WTC11 (cell line): ENCODE results near the gene GXYLT2. TPM values are rescaled to one million over a fixed set of nuclear protein-coding genes. Genes with fewer than 3 reads are reported as not detected.

Experiments used
- ATAC-seq: fragments of 200-7000 bp; cut with Tn5 transposase; 2 replicates; pipeline ENCODE4 v1.10.0; 2021; ENCODE audit warnings: mild to moderate bottlenecking, moderate library complexity
- CTCF ChIA-PET: fragments of 300-600 bp; sonication (Branson Sonifier 250); formaldehyde crosslinking; loops from one replicate; lab custom pipeline; 2021; ENCODE audit warnings: antibody characterized with exemption; lab: Charles Lee
- POLR2A ChIA-PET: fragments of 350-600 bp; sonication (Branson Sonifier 250); formaldehyde crosslinking; loops from one replicate; lab custom pipeline; 2021; ENCODE audit warnings: antibody characterized with exemption; lab: Charles Lee
- DNase-seq: peaks from one replicate; pipeline ENCODE4 v3.0.0; 2021; ENCODE audit warnings: low spot score
- H3K27ac Mint-ChIP-seq: 2 replicates; pipeline ENCODE4 v1.8.0; 2021; ENCODE audit warnings: mixed read lengths
- H3K27me3 Mint-ChIP-seq: 2 replicates; pipeline ENCODE4 v1.8.0; 2021; ENCODE audit warnings: low read depth, mild to moderate bottlenecking, moderate library complexity, mixed read lengths
- H3K36me3 Mint-ChIP-seq: 2 replicates; pipeline ENCODE4 v1.8.0; 2021; ENCODE audit warnings: mixed read lengths
- H3K4me1 Mint-ChIP-seq: 2 replicates; pipeline ENCODE4 v1.8.0; 2022; ENCODE audit warnings: mixed read lengths
- H3K4me3 Mint-ChIP-seq: 2 replicates; pipeline ENCODE4 v1.8.0; 2021; ENCODE audit warnings: mild to moderate bottlenecking, moderate library complexity, mixed read lengths
- H3K9me3 Mint-ChIP-seq: 2 replicates; pipeline ENCODE4 v1.8.0; 2021; ENCODE audit warnings: mixed read lengths
- AFF4 ChIP-seq: sonication (generic); formaldehyde crosslinking; IDR thresholded peaks from 2 replicates; pipeline ENCODE4 v1.8.1; 2023; ENCODE audit warnings: mild to moderate bottlenecking, missing genetic modification reagents, borderline replicate concordance
- AR ChIP-seq: fragments of 250-450 bp; sonication (Bioruptor Pico); IDR thresholded peaks from 2 replicates; pipeline ENCODE4 v1.9.0; 2021; ENCODE audit warnings: mild to moderate bottlenecking
- ATF1 ChIP-seq: sonication (generic); formaldehyde crosslinking; IDR thresholded peaks from 2 replicates; pipeline ENCODE4 v1.8.1; 2023; ENCODE audit warnings: mild to moderate bottlenecking, moderate library complexity, missing genetic modification reagents
- CBFB ChIP-seq: sonication (generic); formaldehyde crosslinking; IDR thresholded peaks from 2 replicates; pipeline ENCODE4 v1.8.1; 2022; ENCODE audit warnings: mild to moderate bottlenecking, low read depth, missing genetic modification reagents
- CTCF ChIP-seq: fragments of 200-600 bp; IDR thresholded peaks from 2 replicates; pipeline ENCODE4 v1.8.0; 2022; ENCODE audit warnings: antibody characterized with exemption
- EMX1 ChIP-seq: fragments of 250-450 bp; sonication (Bioruptor Pico); IDR thresholded peaks from 2 replicates; pipeline ENCODE4 v1.8.0; 2021; ENCODE audit warnings: mild to moderate bottlenecking
- ERG ChIP-seq: fragments of 250-450 bp; sonication (Bioruptor Pico); IDR thresholded peaks from 2 replicates; pipeline ENCODE4 v1.8.0; 2021; ENCODE audit warnings: mild to moderate bottlenecking
- ESRRA ChIP-seq: sonication (generic); formaldehyde crosslinking; IDR thresholded peaks from 2 replicates; pipeline ENCODE4 v1.8.1; 2022; ENCODE audit warnings: mild to moderate bottlenecking, missing genetic modification reagents, borderline replicate concordance
- FOXK1 ChIP-seq: sonication (generic); formaldehyde crosslinking; IDR thresholded peaks from 2 replicates; pipeline ENCODE4 v1.8.0; 2022; ENCODE audit warnings: mild to moderate bottlenecking, moderate library complexity, missing genetic modification reagents
- GABPB1 ChIP-seq: sonication (generic); formaldehyde crosslinking; IDR thresholded peaks from 2 replicates; pipeline ENCODE4 v1.8.1; 2023; ENCODE audit warnings: mild to moderate bottlenecking, missing genetic modification reagents
- GRHL2 ChIP-seq: fragments of 250-450 bp; sonication (Bioruptor Pico); IDR thresholded peaks from 2 replicates; pipeline ENCODE4 v1.8.0; 2022; ENCODE audit warnings: mild to moderate bottlenecking, moderate library complexity; ENCODE audit not compliant: insufficient replicate concordance, severe bottlenecking
- JAZF1 ChIP-seq: fragments of 250-450 bp; sonication (Bioruptor Pico); IDR thresholded peaks from 2 replicates; pipeline ENCODE4 v1.9.0; 2021; ENCODE audit warnings: moderate library complexity, mild to moderate bottlenecking, inconsistent platforms
- NFATC4 ChIP-seq: fragments of 250-450 bp; sonication (Bioruptor Pico); IDR thresholded peaks from 2 replicates; pipeline ENCODE4 v1.9.0; 2021; ENCODE audit warnings: mild to moderate bottlenecking
- SP1 ChIP-seq: sonication (generic); formaldehyde crosslinking; conservative IDR thresholded peaks from 2 replicates; pipeline ENCODE4 v1.8.1; 2022; ENCODE audit warnings: missing genetic modification reagents
- TEAD1 ChIP-seq: sonication (generic); formaldehyde crosslinking; IDR thresholded peaks from 2 replicates; pipeline ENCODE4 v1.8.0; 2022; ENCODE audit warnings: mild to moderate bottlenecking, missing genetic modification reagents
- ZMAT4 ChIP-seq: fragments of 250-450 bp; sonication (Bioruptor Pico); IDR thresholded peaks from 2 replicates; pipeline ENCODE4 v1.9.0; 2021; ENCODE audit warnings: mild to moderate bottlenecking
- ZNF219 ChIP-seq: sonication (generic); formaldehyde crosslinking; IDR thresholded peaks from 2 replicates; pipeline ENCODE4 v1.8.0; 2023; ENCODE audit warnings: missing genetic modification reagents, mild to moderate bottlenecking, borderline replicate concordance
- ZNF263 ChIP-seq: sonication (generic); formaldehyde crosslinking; IDR thresholded peaks from 2 replicates; pipeline ENCODE4 v1.8.1; 2022; ENCODE audit warnings: low read depth, mild to moderate bottlenecking, moderate library complexity, missing genetic modification reagents
- ZNF425 ChIP-seq: fragments of 250-450 bp; sonication (Bioruptor Pico); conservative IDR thresholded peaks from 2 replicates; pipeline ENCODE4 v1.9.0; 2021; ENCODE audit warnings: mild to moderate bottlenecking
- ZNF671 ChIP-seq: fragments of 250-450 bp; sonication (Bioruptor Pico); IDR thresholded peaks from 2 replicates; pipeline ENCODE4 v1.8.0; 2021; ENCODE audit warnings: mild to moderate bottlenecking
- ZSCAN18 ChIP-seq: fragments of 250-450 bp; sonication (Bioruptor Pico); IDR thresholded peaks from 2 replicates; pipeline ENCODE4 v2.1.2; 2022; ENCODE audit warnings: mild to moderate bottlenecking, moderate library complexity
- total RNA-seq: library from RNA; stranded (reverse); gene quantifications from 3 replicates; pipeline ENCODE4 v1.2.3, GENCODE V29; 2021

Gene GXYLT2
- total RNA-seq, 1 experiment from 2014 or later: 6.5 TPM

GRCh38 chr3:72973031-72973723, 85.3 kb downstream of the GXYLT2 start:
- no peak for ATAC-seq
- CTCF ChIA-PET: no interaction called here
- POLR2A ChIA-PET: no interaction called here
- H3K9me3 Mint-ChIP-seq: no peaks in the 10 kb centered on the region
- no peaks in the 10 kb centered on the region for H3K27me3 Mint-ChIP-seq
- TF ChIP-seq FOXK1 (CRISPR knock-in tag) (no peak), CBFB (CRISPR knock-in tag) (no peak), ESRRA (CRISPR knock-in tag) (no peak), ATF1 (CRISPR knock-in tag) (no peak), ZNF219 (CRISPR knock-in tag) (no peak), JAZF1 (CRISPR knock-in tag) (no peak), AFF4 (no peak), ZNF263 (CRISPR knock-in tag) (no peak), NFATC4 (CRISPR knock-in tag) (no peak)
- TF ChIP-seq, all 79 proteins: peak for 0
- Mint-ChIP-seq H3K4me1 (peaks cover 27% of the 10 kb centered on the region), H3K36me3 (no peaks in the 10 kb centered on the region; the same call in 1 of the 2 replicates), H3K4me3 (no peak overlapping the region), H3K27ac (no peak overlapping the region; the same call in 1 of the 2 replicates)
- no peak for DNase-seq

- no peak for ATAC-seq
- H3K4me3 Mint-ChIP-seq: no peak overlapping the region
- H3K27me3 Mint-ChIP-seq: no peaks in the 10 kb centered on the region
- no peak for DNase-seq
- no peaks in the 10 kb centered on the region; the same call in 1 of the 2 replicates for H3K36me3 Mint-ChIP-seq
- no peak for TF ChIP-seq EMX1 (CRISPR knock-in tag)
- TF ChIP-seq ERG (CRISPR knock-in tag): no peak
- TF ChIP-seq ZNF671 (CRISPR knock-in tag): no peak
- TF ChIP-seq ATF1 (CRISPR knock-in tag): no peak
- TF ChIP-seq SP1: no peak
- TF ChIP-seq TEAD1 (CRISPR knock-in tag): no peak
- no peak for TF ChIP-seq ZMAT4 (CRISPR knock-in tag)
- TF ChIP-seq AR: no peak
- no peak for TF ChIP-seq CTCF
- no peak for TF ChIP-seq GABPB1 (CRISPR knock-in tag)
- no peak for TF ChIP-seq GRHL2
- no peak for TF ChIP-seq ZNF425
- no peak for TF ChIP-seq ZSCAN18
- H3K4me1 Mint-ChIP-seq: peaks cover 27% of the 10 kb centered on the region
- no peak overlapping the region for H3K27ac Mint-ChIP-seq
- CTCF ChIA-PET: no interaction called here
- no peaks in the 10 kb centered on the region for H3K9me3 Mint-ChIP-seq
- POLR2A ChIA-PET: no interaction called here
Measured at GRCh38 chr3:72973786-72974185, 85.9 kb downstream of the GXYLT2 start.
